ACHN (cell line): Measurements from ENCODE around the gene GLIS1.

Source experiments
- DNase-seq: peaks from one replicate; pipeline ENCODE4 v3.0.0-alpha.2; 2015
- in situ Hi-C: cut with HindIII; loops from 2 replicates; pipeline ENCODE4 v1.10.0; 2017; ENCODE audit warnings: low sequenced_read_pairs, low pct_ligation_motif_present, low pct_unique_long_range_greater_than_20kb

GLIS1 gene

DNA sequence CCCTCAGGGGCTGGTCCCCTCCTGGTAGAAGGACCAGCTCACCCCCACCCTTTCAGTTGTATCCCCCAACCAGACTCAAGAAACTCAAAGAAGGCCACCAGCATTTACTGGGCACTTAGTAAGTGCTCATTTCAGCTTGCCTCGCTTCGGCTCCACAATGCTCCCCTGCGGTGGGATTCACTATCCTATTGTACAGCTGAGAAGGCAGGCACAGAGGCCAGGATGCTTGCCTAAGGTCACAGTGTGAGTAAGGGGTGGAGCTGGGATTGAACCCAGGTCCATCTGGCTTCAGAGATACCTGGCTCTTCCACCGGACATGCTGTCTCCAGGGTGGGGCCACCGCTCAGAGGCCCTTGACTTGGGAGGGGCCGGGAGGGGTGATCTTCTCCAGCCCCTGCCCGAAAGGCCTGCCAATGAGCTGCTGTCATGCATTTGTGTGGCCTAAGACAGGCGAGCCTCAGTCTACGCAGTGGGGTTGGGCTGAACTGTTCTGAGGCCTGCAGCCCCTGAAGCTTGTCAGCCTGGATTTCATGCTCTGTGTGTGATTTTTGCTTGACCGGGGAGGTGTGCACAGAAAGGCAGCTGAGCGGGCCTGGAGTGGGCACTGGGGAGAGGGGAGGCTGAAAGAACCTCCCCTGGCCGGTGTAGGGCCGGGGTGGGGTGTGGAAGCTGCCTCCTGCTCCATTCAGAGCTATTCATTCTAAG is 231.7 kb downstream of the GLIS1 start:
- in situ Hi-C loops = no loop called here
- DNase-seq = no peak

GRCh38 chr1:53506355-53507050 is 232.5 kb downstream of the GLIS1 start:
- no peak for DNase-seq
- in situ Hi-C loops = no loop called here

DNA sequence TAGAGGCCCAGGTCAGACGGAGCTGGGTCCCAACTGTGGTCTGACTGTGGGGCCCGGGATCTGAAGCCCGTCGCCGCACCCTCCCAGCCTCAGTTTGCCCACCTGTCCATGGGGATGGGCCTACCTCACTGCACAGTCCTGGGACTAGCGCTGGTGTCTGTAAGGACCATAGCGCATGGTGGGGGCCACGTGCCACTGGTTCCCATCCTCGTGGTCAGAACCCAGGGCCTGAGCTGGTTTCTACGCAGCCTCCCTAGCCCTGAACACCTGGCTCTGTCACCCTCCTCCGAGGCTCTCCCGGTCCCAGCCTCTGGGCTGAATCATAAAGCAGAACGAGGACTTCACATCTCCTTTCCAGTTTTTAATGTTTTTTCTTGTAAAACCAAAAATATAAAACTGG is 233.1 kb downstream of the GLIS1 start:
- in situ Hi-C loops = no loop called here

DNA sequence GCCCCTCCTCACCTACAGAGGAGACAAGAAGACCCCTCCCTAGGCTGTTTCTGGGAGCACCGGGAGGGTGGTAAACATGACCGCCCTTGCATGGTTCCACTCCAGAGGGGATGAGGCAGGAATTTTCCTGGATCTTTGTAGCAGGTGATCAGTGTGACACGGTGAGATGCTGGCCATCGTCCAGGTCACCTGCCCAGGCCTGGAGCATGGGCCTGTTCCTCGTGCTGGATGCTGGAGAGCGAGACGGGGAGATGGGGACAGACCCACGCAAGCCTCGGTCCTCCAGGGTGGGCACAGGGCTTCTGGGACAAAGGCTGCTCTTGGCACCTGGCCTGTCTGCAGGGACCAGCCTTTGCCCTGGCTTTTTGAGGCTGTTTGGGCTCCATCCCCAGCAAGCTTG is 233.6 kb downstream of the GLIS1 start:
- DNase-seq = no peak
- in situ Hi-C loops = no loop called here

More for the DNA sequence above, 233.1 kb downstream of the GLIS1 start:
- DNase-seq = no peak

- no peak for DNase-seq
- in situ Hi-C loops = no loop called here
These were observed 234.1 kb downstream of the GLIS1 start for GRCh38 chr1:53504901-53505300.

DNA sequence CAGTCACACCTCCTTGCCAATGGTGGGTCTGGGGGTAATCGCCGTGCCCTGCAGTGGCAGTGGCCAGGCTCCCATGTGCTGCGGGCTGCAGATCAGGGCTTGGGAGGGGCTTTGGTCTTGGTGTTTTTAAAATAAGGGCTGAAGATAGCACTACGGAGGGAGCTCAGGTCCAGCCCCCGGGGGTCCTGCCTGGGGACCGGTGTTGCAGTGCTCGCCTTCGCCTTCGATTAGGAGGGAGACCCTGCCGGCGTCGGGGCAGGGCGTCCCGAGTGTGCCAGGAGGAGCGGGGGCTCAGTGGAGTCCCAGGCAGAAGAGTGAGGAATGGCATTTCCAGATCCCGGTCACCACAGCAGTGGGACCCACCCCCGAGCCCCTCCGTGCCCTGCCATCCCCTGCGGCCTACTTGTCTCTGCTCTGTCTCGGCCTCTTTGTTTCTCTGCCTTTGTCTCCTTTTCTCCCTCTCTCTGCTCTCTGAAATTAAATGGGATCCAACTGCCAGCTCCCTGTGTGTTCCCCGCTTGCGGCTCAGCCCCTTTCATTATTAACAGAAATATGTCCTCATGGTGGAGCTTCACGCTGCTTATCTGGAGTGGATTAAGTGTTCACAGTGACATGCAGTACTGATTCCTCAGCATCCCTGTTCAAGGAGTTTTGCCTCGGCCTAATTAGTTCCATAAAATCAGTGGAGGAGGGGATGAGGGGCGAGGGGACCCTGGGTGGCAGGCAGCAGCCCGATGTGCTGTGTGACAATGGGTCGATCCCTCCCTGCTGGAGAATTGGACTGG is 235.3 kb downstream of the GLIS1 start:
- in situ Hi-C loops = no loop called here
- no peak for DNase-seq

DNA sequence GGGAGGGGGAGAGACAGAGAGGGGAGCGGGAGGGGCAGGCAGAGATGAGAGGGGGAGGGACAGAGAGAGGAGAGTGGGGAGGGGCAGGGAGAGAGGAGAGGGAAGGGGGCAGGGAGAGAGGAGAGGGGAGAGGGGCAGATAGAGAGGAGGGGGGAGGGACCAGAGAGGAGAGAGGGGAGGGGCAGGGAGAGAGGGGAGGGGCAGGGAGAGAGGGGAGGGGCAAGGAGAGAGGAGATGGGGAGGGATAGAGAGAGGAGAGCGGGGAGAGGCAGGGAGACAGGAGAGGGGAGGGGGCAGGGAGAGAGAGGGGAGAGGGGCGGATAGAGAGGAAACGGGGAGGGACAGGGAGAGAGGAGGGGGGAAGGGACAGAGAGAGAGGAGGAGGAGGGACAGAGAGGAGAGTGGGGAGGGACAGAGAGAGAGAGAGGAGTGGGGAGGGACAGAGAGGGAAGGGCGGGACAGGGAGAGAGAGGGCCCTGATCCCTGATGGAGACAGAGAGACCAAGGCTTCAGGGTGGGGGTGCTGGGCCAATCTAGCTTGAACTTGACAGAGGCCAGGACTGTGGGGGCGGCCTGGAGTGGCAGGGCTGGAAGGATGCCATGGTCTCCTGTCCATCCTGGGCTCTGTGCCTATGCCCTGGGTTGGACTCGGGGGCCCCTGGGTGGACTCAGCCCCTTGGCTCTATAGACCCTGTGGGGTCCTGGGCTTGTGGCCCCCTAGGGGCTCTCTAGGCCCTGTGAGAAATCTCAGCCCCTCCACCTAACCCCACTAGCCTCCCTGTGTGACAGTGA is 236.1 kb downstream of the GLIS1 start:
- in situ Hi-C loops = no loop called here
- no peak for DNase-seq

- DNase-seq = no peak
- in situ Hi-C loops = no loop called here
These were observed 237.6 kb downstream of the GLIS1 start for GRCh38 chr1:53501065-53502005.

DNA sequence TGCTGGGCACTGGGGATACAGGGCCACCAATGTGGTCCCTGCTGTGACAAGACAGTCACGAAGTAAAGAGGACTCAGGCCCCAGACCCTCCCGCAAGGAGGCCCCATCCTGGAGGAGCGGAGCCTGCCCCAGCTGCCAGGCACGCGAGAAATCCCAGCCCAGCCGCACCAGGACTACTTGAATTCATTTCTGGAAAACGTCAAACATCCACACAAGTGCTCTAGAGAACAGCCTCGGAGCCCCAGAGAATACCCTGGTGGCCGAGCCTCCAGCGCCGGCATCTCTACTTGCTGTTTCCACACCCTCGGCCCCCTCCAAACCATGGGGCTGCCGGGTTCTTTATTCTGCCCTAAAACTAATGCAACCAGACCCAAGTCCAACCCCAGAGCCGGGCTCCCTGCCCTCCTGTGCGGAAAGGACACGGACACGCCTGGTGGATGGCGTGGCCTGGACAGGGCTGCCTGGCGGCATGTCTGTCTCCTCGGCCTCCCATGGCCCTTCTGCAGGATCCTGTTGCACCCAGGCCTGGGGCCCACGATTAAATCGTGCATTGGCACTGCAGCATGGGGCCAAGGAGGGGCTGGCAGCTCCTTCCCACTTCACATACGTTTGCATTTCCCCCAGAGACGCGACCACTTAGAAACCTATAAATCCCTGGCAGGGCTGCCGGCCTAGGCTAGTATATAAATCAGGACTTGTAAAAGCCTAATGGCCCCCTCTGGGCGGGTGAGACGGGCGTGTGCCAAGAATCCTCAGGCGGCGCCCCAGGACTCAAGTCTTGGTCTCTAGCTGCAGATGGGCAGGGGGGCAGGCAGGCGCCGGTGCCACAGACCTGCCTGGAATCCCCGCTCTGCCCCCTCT is 238.5 kb downstream of the GLIS1 start:
- DNase-seq = no peak
- in situ Hi-C loops = no loop called here

- in situ Hi-C loops = no loop called here
- no peak for DNase-seq
These were observed 239.4 kb downstream of the GLIS1 start for GRCh38 chr1:53499257-53500203.

GRCh38 chr1:53498555-53499131 is 240.3 kb downstream of the GLIS1 start:
- in situ Hi-C loops = no loop called here
- DNase-seq = peak; percentile 15

DNA sequence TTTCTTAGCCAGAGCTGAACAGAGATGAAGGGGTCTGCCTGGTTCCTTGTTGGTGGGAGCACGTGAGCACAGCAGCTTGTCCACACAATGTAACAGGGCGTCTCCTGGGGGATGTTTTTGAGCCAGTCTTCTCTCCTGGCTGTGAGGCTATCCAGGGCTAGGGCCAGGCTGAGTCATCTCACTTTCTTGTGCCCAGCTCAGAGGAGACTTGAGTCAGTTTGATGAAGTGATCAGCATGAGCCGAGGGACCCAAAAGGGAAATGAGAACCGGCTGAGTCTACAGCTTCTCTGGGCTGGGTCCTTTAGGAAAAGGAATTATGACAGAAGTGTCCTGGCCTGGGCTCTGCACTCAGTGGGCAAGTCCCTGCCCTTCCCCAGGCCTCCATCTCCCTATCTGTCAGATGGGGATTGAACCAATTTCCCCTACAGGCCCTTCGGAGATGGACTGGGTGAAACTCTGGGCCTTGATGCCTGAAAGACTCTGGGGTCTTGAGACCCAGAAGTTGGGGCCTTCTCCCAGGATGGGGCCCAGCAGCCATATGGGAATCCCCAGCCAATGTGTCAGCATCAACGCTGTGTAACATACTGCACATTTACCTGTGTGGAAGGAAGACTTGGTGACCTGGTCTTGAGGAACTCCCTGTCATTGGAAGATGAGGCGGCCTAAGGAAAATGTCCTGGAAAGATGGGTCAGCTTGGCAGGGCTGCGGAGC is 243.2 kb downstream of the GLIS1 start:
- in situ Hi-C loops = no loop called here
- no peak for DNase-seq

GRCh38 chr1:53490351-53490750 is 248.6 kb downstream of the GLIS1 start:
- DNase-seq = no peak
- in situ Hi-C loops = no loop called here

DNA sequence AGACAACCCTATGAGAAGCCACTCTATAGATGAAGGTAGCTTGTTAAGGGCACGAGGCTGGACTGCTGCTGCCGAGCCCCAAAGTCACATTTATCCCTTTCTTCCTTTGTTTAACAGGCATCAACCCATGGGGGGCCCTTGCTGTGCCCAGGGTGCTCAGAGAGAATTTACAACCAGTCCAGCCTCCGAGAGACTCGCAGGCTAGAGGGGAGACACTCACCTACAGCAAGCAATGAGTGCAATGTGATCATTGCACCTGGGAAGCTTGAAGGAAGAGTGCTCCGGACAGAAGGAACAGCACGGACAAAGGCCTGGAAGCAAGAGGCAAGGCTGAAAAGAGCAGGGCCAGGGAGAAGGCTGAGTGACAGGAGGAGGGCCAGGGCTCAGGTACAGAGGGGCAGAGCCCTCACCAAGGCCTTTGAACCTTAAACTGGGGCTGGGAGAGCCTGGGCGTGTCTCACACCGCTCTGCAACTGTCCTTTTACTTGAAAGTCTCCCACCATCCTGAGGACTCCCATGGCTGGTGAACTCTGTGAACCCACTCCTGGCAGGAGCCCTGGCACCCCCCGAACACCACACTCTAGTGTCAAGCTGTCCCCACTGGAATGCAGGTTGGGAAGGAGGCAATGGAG is 252.5 kb downstream of the GLIS1 start:
- in situ Hi-C loops = no loop called here
- DNase-seq = no peak
